ENCODE results near the gene C5orf63.

DNA sequence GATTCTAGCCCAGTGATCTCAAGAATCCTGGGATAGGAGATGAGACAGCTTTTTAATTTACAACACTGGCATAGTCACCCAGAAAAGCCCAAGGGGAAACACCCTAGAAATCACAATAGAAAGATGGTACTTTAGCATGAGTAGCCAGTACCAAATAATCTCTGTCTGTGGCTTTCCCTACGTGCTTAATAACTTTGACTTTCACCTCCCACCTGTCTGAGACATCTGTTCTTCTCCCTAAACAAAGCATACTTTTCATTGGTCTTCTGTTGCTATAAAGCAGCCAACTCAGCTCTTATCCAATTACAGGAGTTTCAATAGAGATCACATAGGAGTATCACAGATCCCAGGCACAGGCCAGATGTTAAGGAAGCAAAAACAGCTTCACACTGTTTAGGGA, 53.4 kb downstream of the C5orf63 start:
- TF ChIP-seq, protein P1, sequence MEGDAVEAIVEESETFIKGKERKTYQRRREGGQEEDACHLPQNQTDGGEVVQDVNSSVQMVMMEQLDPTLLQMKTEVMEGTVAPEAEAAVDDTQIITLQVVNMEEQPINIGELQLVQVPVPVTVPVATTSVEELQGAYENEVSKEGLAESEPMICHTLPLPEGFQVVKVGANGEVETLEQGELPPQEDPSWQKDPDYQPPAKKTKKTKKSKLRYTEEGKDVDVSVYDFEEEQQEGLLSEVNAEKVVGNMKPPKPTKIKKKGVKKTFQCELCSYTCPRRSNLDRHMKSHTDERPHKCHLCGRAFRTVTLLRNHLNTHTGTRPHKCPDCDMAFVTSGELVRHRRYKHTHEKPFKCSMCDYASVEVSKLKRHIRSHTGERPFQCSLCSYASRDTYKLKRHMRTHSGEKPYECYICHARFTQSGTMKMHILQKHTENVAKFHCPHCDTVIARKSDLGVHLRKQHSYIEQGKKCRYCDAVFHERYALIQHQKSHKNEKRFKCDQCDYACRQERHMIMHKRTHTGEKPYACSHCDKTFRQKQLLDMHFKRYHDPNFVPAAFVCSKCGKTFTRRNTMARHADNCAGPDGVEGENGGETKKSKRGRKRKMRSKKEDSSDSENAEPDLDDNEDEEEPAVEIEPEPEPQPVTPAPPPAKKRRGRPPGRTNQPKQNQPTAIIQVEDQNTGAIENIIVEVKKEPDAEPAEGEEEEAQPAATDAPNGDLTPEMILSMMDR (IDR thresholded peaks at IDR 0.05; ENCODE audit: low read depth, low read length): no peak
- TF ChIP-seq EZH2phosphoT487 (IDR thresholded peaks at IDR 0.05; ENCODE audit: low read depth): no peak

All from OCI-LY3 (cell line).